ENCODE measurements around the gene RC3H2.
"Not testable (repeated sequence)": the region's sequence is repeated elsewhere in the genome, so short reads cannot be mapped to it uniquely, and the experiment has no call there.

Gene RC3H2

DNA sequence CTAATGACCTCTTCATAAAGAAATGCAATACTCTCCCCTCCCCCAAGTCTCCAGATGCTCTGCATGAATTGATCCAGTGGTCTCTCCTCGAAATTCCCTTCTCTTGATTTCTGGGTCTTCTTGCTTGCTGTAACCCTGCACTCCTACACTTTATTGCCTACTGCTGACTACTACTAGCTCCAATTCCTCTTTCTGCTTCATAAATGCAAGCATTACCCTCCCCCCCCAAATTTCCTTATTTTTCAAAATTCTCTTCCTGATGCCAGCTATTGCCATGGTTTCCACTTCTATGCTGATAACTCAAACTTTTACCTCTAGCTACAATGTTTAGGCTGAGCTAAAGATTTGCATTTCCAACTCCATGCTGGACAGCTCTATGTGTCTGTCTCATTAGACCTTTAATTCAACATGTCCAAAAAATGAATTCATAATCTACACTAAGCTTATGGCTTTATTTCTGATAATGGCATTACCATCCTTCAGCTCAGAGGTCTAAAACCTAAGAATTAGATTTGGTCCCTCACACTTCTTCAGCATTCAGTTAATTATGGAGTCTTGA, 24.7 kb upstream of the RC3H2 start:
- DNase-seq (ENCODE audit: low read depth) = no peak

DNA sequence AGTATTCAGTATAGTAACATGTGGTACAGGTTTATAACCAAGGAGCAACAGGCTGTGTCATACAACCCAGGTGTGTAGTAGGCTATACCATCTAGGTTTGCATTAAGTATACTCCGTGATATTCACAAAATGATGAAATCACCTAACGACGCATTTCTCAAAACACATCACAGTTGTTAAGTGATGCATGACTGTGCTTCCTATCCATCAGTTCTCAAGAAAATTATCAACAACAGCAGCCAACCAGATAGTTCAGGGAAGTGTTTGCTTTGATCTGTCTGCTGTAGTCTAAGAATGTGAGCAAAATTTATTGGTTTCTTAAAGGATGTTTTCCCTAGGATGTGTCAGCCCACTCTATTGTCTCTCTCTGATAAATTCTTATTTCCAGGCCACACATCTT, 18.8 kb upstream of the RC3H2 start:
- DNase-seq (ENCODE audit: low read depth) = no peak

DNA sequence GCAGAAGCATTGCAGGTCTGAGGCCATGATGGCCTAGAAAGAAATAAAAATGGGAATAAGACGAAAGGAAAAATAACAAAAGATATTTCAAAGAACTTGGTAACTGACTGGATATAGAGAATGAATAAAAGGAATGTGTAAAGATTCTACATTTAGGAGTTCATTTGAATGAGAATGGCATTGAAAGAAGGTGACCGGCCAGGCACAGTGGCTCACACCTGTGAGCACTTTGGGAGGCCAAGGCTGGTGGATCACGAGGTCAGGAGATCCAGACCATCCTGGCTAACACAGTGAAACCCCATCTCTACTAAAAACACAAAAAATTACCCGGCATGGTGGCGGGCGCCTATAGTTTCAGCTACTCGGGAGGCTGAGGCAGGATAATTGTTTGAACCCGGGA, 17.6 kb upstream of the RC3H2 start:
- DNase-seq (ENCODE audit: low read depth) = no peak

DNA sequence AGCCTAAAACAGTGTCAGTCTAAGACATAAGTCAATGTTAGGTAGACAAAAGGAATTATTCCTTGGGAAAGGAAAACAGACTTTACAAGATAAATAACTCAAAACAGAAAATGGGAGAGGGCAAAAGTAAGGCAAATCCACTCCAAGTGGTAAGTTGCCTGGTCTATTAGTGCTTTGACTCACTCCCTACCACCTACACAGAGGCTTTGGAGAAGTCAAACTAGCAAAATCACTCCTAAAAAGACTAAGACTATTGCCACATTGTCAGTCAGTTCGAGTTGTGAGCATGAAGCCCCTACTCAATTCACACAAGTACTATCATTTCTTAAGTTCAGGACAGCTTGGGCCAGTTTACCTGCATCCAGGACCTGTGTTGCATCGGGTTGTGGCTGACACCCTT, 13.2 kb upstream of the RC3H2 start:
- DNase-seq (ENCODE audit: low read depth) = no peak

DNA sequence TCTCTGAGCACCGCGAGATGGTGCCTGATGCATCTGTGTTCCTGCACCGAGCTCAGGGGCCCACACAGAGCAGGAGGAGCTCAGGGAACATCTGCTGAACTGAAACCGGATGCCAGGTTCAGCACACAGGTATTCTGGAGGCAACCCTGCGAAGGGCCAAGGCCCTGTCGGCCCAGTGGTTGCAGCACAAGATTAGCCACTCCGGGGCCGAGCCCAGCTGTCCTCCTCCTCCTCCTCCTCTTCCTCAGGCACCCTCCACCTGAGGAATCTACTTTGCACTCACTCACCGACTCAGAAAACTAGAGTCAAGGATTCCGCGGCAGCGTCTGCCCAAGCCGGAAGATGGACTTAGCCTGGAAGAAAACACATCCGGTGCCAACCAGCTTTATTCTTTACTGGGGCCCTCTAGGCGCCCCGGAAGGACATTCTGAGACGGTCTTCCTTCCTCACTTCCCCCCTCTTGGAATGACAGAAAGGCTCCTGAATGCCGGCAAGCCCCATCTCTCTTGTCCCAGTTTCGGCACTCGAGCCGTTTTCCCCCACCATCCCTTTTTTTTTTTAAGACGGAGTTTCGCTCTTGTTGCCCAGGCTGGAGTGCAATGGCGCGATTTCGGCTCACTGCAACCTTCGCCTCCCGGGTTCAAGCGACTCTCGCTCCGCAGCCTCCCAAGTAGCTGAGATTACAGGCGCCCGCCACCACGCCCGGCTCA, 8.0 kb upstream of the RC3H2 start, which contains the start of gene ZBTB6:
Gene ZBTB6 (minus strand): TSS at position 360 of the 710 bp plus-strand sequence. CDS start 1,251 bp downstream, outside the sequence.
- DNase-seq (ENCODE audit: low read depth) = peak; percentile 72

DNA sequence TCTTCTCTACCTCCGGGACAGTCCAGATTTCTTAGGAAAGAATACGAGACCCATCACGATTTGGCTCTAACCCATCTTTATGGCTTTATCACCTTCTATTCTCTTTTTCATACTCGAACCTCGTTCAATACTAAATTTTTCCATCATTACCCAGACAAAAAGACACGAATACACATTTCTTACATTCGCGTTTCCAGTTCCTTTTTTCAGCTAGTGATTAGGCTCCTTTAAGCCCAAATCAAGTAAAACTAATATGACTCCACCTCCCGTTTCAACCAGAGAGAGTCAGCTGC, 7.5 kb upstream of the RC3H2 start:
- no peak for DNase-seq (ENCODE audit: low read depth)

DNA sequence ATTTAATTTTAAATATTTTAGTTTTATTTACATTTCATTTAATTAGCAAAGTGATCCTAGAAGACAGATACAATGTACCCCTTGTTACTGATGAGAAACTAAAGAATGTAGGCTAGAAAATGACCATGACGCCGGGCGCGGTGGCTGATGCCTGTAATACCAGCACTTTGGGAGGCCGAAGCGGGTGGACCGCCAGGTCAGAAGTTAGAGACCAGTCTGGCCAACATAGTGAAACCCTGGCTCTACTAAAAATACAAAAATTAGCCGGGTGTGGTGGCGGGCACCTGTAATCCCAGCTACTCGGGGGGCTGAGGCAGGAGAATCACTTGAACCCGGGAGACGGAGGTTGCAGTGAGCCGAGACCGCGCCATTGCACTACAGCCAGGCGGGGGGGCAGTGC, 963 bp upstream of the RC3H2 start:
- DNase-seq (ENCODE audit: low read depth) = not testable (repeated sequence)

DNA sequence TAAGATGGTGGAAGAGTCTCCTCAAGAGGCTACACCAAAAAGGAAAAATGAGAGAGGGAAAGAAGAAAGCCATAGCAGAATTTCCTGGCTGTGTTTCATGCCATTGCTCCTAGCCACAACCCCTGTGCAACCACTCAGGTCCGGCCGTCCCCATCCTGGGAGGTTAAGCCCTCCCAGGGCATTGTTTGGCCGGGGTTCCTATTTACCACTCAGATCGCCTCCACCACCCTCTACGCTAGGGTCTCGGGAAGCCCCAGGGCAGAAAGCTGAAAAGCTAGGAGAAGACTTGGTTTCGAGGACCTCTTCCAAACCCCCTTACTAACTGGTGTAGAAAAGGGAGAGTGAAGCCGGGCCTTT, 715 bp downstream of the RC3H2 start:
- DNase-seq (ENCODE audit: low read depth) = no peak

DNA sequence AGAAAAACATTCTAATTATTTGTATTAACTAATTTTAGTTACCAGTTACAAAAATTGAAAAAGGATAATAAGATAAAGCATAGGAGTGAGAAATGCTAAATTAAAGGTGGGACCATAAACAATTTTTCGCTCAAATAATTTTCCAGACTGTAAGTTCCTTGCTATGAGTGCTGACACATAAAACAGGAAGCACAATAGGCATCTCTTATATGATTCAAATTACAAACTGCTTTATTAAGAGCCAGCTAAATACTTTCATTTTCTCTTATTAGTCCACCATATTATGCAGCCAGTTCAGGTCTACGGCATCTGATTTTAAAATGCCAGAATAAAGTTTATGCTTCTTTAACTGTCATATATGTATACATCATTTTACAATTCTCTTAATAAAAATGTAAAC, 4.4 kb downstream of the RC3H2 start:
- DNase-seq (ENCODE audit: low read depth) = no peak

DNA sequence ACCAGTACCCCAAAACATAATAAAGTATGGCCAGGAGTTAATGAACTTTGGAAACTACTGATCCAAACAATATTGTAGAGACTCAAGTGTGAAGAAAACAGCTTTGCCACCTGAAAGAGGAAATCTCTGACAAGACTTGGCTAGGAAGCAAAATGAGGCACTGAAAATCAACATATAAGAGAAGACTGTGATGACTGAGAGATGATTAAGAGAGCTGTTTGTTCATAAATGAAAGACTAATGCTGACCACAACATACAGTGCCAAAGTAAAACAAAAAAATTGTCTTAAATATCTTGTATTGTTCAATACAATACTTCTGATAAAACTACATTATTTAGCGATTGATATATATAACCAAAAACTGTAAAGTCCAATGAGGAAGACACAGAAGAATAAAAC, 7.2 kb downstream of the RC3H2 start:
- DNase-seq (ENCODE audit: low read depth) = no peak

DNA sequence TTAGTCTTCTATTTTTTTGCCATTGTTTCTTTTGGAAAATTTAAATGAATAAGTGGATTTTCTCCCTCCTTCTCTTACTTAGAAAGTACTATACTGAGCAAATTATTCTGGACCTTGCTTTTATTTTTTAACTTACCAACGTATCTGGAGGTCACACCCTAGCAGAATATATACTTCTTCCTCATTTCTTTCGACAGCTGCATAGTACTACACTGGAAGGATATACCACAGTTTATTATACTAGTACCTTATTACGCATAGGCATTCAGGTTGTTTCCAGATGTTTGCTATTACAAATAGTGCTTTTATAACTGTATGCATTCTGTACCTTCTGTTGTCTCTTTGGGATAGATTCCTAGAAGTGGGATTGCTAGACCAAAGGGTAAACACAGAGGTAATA, 16.7 kb downstream of the RC3H2 start:
- no peak for DNase-seq (ENCODE audit: low read depth)

DNA sequence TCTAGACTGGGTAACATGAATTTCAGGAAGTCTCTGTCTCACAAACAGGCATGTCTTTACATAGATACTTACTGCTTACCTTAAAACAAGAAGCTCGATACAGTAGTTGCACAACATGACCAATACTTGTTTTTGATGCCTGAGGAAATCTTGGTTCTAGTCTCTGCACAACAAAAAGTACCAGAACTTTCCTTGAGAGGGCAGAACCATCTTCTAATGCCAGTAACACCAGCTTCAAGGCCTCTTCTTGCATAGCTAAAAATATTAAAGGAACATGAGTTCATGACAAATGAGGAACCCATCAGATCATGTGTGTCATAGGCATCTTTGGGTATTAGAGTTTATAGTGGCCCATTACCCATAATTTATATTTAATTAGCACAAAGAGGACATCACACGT, 22.0 kb downstream of the RC3H2 start:
- no peak for DNase-seq (ENCODE audit: low read depth)

DNA sequence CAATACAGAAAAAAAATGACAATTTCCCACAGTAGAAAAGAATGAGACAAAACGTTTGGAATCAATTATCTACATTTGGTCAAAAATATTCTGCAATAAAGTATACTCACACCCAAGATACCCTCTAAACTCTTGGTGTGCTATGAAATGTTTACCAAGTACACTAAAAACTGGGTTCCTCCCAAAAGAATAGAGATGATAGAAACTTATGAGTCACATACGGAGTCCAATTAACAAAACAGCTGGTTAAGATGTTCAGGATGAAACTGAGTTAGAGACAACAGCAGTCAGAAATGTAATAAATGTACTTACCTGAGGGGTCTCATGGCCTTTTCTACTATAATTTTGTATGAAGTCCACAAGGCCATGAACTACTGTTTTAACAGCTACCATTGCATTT, 25.7 kb downstream of the RC3H2 start:
- no peak for DNase-seq (ENCODE audit: low read depth)

DNA sequence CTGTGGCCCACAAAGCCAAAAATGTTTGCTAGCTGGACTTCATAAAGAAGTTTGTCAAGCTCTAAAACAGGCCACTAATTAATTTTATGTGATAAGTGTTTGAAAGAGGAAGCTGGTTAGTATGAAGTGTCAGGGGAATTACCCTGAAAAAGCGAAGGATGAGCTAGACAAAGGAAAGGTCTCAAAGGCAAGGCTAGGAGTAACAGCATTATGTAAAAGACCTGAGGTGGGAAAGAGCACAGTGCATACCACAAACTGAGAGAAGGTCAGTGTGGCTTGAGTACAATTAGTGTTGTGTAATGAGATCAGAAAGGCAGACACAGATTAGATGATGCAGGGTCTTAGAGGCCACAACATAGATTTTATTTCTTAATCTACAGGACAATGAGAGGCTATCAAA, 29.6 kb downstream of the RC3H2 start:
- no peak for DNase-seq (ENCODE audit: low read depth)

DNA sequence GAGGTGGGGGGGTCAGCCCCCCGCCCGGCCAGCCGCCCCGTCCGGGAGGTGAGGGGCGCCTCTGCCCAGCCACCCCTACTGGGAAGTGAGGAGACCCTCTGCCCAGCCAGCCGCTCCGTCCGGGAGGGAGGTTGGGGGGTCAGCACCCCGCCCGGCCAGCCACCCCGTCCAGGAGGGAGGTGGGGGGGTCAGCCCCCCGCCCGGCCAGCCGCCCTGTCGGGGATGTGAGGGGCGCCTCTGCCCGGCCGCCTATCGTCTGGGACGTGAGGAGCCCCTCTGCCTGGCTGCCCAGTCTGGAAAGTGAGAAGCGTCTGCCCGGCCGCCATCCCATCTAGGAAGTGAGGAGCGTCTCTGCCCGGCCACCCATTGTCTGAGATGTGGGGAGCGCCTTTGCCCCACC, 37.9 kb downstream of the RC3H2 start:
- not testable (repeated sequence) for DNase-seq (ENCODE audit: low read depth)

DNA sequence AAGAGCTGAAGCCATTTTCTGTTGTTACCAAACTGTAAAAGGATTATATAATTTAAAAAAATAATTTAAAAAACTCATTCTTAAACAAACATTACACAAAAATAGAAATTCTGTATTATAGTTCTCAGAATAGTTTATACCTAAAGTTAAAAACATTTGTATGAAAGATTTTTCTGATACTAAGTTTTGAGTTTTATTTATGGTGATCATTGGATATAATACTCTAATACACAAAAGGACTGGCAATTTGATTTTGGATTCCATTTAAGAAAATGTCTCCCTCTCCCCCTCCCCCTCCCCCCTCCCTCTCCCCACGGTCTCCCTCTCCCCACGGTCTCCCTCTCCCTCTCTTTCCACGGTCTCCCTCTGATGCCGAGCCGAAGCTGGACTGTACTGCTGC, 39.1 kb downstream of the RC3H2 start:
- DNase-seq (ENCODE audit: low read depth) = no peak

DNA sequence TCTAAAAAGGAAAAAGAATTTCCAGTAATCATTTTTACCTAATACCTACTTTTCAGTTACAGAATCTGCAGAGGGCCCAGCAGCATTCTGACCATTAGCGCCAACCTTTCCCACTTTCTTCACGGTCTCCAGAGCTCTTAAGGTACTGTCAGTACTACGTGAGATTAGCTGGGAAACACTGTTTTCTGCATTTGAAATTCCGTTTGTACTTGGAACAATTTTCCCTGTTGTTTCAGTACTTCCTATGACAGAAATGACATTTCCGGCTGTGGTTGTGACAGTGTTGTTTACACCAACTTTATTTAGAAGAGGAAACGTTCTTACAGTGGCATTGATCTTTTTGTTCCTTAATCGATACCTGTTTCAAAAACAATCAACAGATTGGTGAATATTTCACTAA, 39.9 kb downstream of the RC3H2 start:
- no peak for DNase-seq (ENCODE audit: low read depth)

DNA sequence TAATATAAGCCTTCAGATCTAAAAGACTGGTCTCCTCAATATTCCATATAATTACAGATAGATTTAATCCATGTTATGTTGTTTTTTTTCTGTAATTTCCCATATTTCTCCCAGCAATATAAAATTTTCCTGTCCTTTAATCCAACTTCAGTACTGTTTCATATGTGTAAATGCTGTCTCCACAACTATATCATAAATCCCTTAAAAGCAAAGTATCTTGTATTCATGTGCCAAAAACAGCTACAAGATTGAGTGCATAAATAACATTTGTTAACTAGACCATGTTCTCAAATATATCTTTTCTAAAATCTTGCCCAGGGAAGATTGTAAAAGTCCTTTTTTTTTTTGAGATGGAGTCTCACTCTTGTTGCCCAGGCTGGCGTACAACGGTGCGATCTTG, 41.8 kb downstream of the RC3H2 start:
- DNase-seq (ENCODE audit: low read depth) = no peak

DNA sequence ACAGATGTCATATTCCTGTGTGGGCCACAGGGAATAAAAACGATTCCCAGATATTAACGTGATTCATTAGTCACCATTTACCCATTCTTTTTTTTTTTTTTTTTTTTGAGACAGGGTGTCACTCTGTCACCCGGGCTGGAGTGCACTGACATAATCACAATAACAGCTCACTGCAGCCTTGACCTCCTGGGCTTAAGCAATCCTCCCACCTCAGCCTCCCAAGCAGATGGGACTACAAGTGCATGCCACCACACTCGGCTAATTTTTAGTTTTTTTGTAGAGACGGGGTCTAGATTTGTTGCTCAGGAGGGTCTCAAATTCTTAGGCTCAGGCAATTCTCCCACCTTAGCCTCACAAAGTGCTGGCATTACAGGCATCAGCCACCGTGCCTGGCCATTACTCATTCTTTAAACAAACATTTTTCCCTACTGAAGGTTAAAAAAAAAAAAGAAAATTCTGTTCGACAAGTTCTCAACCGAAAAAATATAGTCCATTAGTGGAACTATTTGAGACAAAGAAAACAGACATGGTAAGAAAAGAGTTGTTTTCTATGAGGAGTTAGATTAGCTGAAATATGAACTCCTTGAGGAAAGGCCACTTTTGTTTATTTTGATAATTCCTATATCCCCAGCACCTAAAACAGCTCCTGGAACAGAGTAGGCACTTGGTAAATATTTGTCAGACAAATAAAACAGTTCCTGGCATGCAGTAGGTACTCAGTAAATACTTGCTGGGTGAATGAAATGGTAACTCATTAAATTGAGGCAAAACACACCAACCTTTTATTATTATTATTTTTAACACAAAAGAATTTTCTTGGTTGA, 44.6 kb downstream of the RC3H2 start:
- no peak for DNase-seq (ENCODE audit: low read depth)

DNA sequence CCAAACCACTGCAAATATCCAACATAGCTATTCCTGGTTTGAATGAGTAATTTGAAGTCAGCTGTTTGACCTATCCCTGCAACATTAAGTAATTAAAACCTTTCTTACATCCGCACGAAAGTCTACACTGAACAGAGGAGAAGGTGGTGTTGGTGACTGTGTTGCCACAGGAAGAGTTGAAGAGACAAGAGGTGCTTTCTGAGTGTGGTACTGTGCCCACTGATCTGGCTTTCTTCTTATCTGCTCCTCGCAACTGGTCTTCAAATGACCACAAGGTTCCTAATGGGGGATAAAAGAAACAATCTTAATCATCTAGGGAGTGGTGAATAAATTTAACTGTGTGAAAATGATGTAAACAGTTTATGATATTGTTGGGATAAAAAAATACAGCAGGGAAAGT, 47.3 kb downstream of the RC3H2 start:
- no peak for DNase-seq (ENCODE audit: low read depth)

DNA sequence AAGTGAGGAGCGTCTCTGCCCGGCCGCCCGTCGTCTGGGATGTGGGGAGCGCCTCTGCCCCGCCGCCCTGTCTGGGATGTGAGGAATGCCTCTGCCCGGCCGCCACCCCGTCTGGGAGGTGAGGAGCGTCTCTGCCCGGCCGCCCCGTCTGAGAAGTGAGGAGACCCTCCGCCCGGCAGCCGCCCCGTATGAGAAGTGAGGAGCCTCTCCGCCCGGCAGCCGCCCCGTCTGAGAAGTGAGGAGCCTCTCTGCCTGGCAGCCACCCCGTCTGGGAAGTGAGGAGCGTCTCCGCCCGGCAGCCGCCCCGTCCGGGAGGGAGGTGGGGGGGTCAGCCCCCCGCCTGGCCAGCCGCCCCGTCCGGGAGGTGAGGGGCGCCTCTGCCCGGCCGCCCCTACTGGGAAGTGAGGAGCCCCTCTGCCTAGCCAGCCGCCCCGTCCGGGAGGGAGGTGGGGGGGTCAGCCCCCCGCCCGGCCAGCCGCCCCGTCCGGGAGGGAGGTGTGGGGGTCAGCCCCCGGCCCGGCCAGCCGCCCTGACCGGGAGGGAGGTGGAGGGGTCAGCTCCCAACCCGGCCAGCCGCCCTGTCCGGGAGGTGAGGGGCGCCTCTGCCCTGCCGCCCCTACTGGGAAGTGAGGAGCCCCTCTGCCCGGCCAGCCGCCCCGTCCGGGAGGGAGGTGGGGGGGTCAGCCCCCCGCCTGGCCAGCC, 52.9 kb downstream of the RC3H2 start:
- DNase-seq (ENCODE audit: low read depth) = not testable (repeated sequence)

DNA sequence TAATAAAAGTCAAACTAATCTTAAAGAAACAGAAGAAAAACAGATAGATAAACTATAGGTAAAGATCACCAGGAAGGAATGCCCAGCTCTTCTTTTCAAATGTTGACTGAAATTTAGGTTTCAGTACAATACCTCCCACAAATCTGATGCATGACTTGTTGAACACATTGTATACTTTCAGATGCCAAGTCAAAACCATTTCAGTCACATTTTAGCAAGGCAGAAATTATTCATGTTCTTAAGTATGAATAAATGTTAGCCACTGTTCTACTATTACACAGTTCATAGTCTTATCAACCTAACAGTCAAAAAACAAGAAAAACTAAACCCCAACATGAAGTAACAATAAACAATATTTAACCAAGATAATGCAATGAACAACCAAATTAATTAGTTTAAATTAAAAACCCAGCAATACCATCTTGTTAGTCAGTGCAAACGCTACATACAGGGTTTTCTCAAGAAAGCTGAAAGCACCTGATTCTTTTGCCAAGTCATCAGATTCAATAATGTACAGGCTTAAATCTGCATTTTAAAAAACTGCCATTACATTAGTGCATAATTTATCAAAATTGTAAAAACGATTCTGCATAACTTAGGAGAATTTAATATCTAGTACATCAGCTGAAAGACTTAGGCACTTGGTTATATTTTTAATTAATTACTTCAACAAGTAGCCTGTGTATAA, 56.8 kb downstream of the RC3H2 start:
- no peak for DNase-seq (ENCODE audit: low read depth)
